B cell (primary cell): ENCODE measurements around the gene SH3TC1. TPM values are rescaled to one million over a fixed set of nuclear protein-coding genes. Genes with fewer than 3 reads are reported as not detected.

Source experiments
- ATAC-seq: fragments of 200-7000 bp; cut with Tn5 transposase; one replicate; pipeline ENCODE4 v1.10.0; 2021; ENCODE audit warnings: low read depth, mild to moderate bottlenecking, moderate number of reproducible peaks, moderate library complexity
- CTCF ChIA-PET: fragments of 350-600 bp; sonication (Branson Sonifier 250); formaldehyde crosslinking; loops from one replicate; lab custom pipeline; 2021; ENCODE audit warnings: antibody characterized with exemption, inconsistent platforms; lab: Charles Lee
- POLR2A ChIA-PET: fragments of 350-600 bp; sonication (Branson Sonifier 250); formaldehyde crosslinking; loops from one replicate; lab custom pipeline; 2021; ENCODE audit warnings: antibody characterized with exemption; lab: Charles Lee
- DNase-seq: peaks from one replicate; pipeline ENCODE4 v3.0.0; 2013
- H2AFZ ChIP-seq: 2 replicates; pipeline ENCODE4 v1.6.1; 2012; ENCODE audit warnings: mild to moderate bottlenecking, low read depth, low read length; ENCODE audit not compliant: insufficient read depth, poor library complexity, severe bottlenecking
- H3K27ac ChIP-seq, 2 donors: 1 replicate in 1 of 2; 2 replicates in 1 of 2; pipeline ENCODE4 v1.5.1; 2012 to 2013; ENCODE audit warnings: low read length in 2 of 2, mild to moderate bottlenecking in 2 of 2, moderate library complexity in 1 of 2
- H3K27me3 ChIP-seq, 4 experiments: fragments of 200-600 bp in 1 of 4; sonication (generic) in 1 of 4; replicated peaks in 1 of 4; 1 replicate in 2 of 4; 2 replicates in 2 of 4; pipeline versions ENCODE4 v1.6.1 to v1.7.0; 2013 to 2016; ENCODE audit warnings: low read length in 3 of 4, mild to moderate bottlenecking in 2 of 4, mixed read lengths in 1 of 4, moderate library complexity in 1 of 4; ENCODE audit not compliant: insufficient read depth in 4 of 4, control insufficient read depth in 3 of 4; ENCODE audit errors: control extremely low read depth in 1 of 4
- H3K36me3 ChIP-seq, 2 experiments: replicated peaks in 1 of 2; 1 replicate in 1 of 2; 2 replicates in 1 of 2; pipeline versions ENCODE4 v1.6.1 to v1.7.1; 2013; ENCODE audit warnings: low read length in 1 of 2; ENCODE audit not compliant: insufficient read depth in 2 of 2, control insufficient read depth in 1 of 2; ENCODE audit errors: control extremely low read depth in 1 of 2, extremely low read depth in 1 of 2
- H3K4me1 ChIP-seq, 2 donors: fragments of 200-600 bp in 1 of 2; sonication (generic) in 1 of 2; 1 replicate in 1 of 2; 2 replicates in 1 of 2; pipeline versions ENCODE4 v1.5.1 to v1.6.1; 2013 to 2017; ENCODE audit warnings: low read length in 2 of 2; ENCODE audit not compliant: control insufficient read depth in 2 of 2, insufficient read depth in 2 of 2
- H3K4me2 ChIP-seq: replicated peaks from 2 replicates; pipeline ENCODE3; 2012; ENCODE audit warnings: mild to moderate bottlenecking, low read depth, low read length; ENCODE audit not compliant: poor library complexity, severe bottlenecking
- H3K4me3 ChIP-seq, 5 experiments: fragments of 200-600 bp in 1 of 5; sonication (generic) in 1 of 5; 1 replicate in 3 of 5; 2 replicates in 2 of 5; pipeline versions ENCODE4 v1.5.1 to v1.7.0; 2011 to 2016; ENCODE audit warnings: low read length in 4 of 5, mild to moderate bottlenecking in 4 of 5, low read depth in 2 of 5, control low read depth in 1 of 5, moderate library complexity in 1 of 5; ENCODE audit not compliant: insufficient read depth in 1 of 5; ENCODE audit errors: control extremely low read depth in 1 of 5, extremely low read depth in 1 of 5
- H3K79me2 ChIP-seq: fragments of 200-600 bp; sonication (generic); one replicate; pipeline ENCODE4 v1.6.0; 2016; ENCODE audit warnings: low read length; ENCODE audit not compliant: control insufficient read depth, insufficient read depth
- H3K9ac ChIP-seq: fragments of 200-600 bp; sonication (generic); 2 replicates; pipeline ENCODE4 v1.6.1; 2017; ENCODE audit warnings: mild to moderate bottlenecking, low read length, moderate library complexity
- H3K9me3 ChIP-seq, 3 donors: one replicate each; pipeline versions ENCODE4 v1.6.1 to v1.7.1; 2013; ENCODE audit warnings: low read length in 2 of 3; ENCODE audit not compliant: control insufficient read depth in 2 of 3, insufficient read depth in 1 of 3; ENCODE audit errors: control extremely low read depth in 1 of 3
- H4K20me1 ChIP-seq: 2 replicates; pipeline ENCODE4 v1.6.0; 2012; ENCODE audit warnings: mild to moderate bottlenecking, low read length; ENCODE audit not compliant: insufficient read depth, control insufficient read depth, poor library complexity, severe bottlenecking
- H3K27ac Mint-ChIP-seq: one replicate; pipeline ENCODE4 v1.8.0; 2021; ENCODE audit warnings: mixed read lengths
- H3K27me3 Mint-ChIP-seq: one replicate; pipeline ENCODE4 v1.8.0; 2021; ENCODE audit warnings: mixed read lengths
- H3K4me1 Mint-ChIP-seq: one replicate; pipeline ENCODE4 v1.8.0; 2021; ENCODE audit warnings: mixed read lengths
- H3K4me3 Mint-ChIP-seq: one replicate; pipeline ENCODE4 v1.8.0; 2021; ENCODE audit warnings: mixed read lengths
- H3K9me3 Mint-ChIP-seq: one replicate; pipeline ENCODE4 v1.8.0; 2022; ENCODE audit warnings: mixed read lengths; ENCODE audit not compliant: insufficient read depth
- EZH2 ChIP-seq: IDR thresholded peaks from 2 replicates; pipeline ENCODE4 v1.6.1; 2012; ENCODE audit warnings: borderline replicate concordance, low read depth, mild to moderate bottlenecking, moderate library complexity, low read length; ENCODE audit not compliant: insufficient read depth, poor library complexity, severe bottlenecking
- WGBS: methylation state at CpG from one replicate; pipeline ENCODE4 v1.1.5; 2013; ENCODE audit warnings: missing lambda C conversion rate; ENCODE audit not compliant: insufficient coverage; 5-methylcytosine and 5-hydroxymethylcytosine counted together
- intact Hi-C: fragments of 100-400 bp; cut with micrococcal nuclease; formaldehyde crosslinking; loops from one replicate; pipeline ENCODE4 v1.10.0; 2022
- polyA plus RNA-seq: library from polyadenylated mRNA; depleted of rRNA; stranded (reverse); fragments of >200 nt; gene quantifications from 2 replicates; pipeline ENCODE4 v1.2.3, GENCODE V29; 2012
- total RNA-seq, 2 donors: library from RNA; stranded (reverse); fragments of 120-200 nt in 1 of 2; gene quantifications; 1 replicate in 1 of 2; 2 replicates in 1 of 2; pipeline versions ENCODE4 v1.2.3 to v1.2.4, GENCODE V29; 2013 to 2022
- TF ChIP-seq, protein P1 (sequence below): fragments of 200-600 bp; IDR thresholded peaks from one replicate; pipeline ENCODE4 v1.8.0; 2022; ENCODE audit warnings: antibody characterized with exemption, mild to moderate bottlenecking

SH3TC1 gene
- total and polyA plus RNA-seq, 2 donors (not counting 1 experiment from before 2014, with no cell fraction given) = 63.8 to 388 TPM

DNA sequence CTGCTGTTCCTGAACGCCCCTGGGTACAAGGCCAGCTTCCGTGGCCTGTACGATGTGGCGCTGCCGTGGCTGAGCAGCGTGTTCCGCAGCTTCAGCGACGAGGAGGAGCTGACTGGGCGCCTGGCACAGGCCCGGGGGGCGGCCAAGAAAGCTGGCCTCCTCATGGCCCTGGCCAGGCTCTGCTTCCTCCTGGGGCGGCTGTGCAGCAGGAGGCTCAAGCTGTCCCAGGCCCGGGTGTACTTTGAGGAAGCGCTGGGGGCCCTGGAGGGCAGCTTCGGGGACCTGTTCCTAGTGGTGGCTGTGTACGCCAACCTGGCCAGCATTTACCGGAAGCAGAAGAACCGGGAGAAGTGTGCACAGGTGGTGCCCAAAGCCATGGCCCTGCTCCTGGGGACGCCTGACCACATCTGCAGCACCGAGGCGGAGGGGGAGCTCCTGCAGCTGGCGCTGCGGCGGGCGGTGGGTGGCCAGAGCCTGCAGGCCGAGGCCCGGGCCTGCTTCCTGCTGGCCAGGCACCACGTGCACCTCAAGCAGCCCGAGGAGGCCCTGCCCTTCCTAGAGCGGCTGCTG lies 28.2 kb downstream of the SH3TC1 start:
- POLR2A ChIA-PET = interaction anchor here (1.5 to 5.3 kb wide), 2 partner anchors 15 to 26 kb away, joined by 4 to 50 read pairs; partner anchors contain the start of gene SH3TC1
- H3K27me3 Mint-ChIP-seq = no peaks in the 10 kb centered on the region
- H3K4me2 ChIP-seq = no peak overlapping the region
- intact Hi-C loops = loop anchor here (5.0 kb wide), 1 partner anchor 35 kb away; no protein-coding TSS in a partner anchor
- no peak overlapping the region for H3K27ac Mint-ChIP-seq
- CTCF ChIA-PET = interaction anchor here (2.3 to 5.5 kb wide), 2 partner anchors 16 to 51 kb away, joined by 11 to 35 read pairs; no protein-coding TSS in a partner anchor
- H2AFZ ChIP-seq = no peak overlapping the region
- peaks cover 7 to 68% of the 10 kb centered on the region in 2 experiments for H3K36me3 ChIP-seq
- H4K20me1 ChIP-seq = peaks cover 62% of the 10 kb centered on the region
- DNase-seq (no peak), ATAC-seq (no peak)
- H3K4me3 ChIP-seq = no peak overlapping the region
- no peak overlapping the region for H3K27ac ChIP-seq
- peaks cover 17 to 41% of the 10 kb centered on the region in 2 donors for H3K4me1 ChIP-seq
- no peak overlapping the region for H3K4me3 Mint-ChIP-seq
- peaks cover 37% of the 10 kb centered on the region for H3K4me1 Mint-ChIP-seq
- TF ChIP-seq, protein P1, sequence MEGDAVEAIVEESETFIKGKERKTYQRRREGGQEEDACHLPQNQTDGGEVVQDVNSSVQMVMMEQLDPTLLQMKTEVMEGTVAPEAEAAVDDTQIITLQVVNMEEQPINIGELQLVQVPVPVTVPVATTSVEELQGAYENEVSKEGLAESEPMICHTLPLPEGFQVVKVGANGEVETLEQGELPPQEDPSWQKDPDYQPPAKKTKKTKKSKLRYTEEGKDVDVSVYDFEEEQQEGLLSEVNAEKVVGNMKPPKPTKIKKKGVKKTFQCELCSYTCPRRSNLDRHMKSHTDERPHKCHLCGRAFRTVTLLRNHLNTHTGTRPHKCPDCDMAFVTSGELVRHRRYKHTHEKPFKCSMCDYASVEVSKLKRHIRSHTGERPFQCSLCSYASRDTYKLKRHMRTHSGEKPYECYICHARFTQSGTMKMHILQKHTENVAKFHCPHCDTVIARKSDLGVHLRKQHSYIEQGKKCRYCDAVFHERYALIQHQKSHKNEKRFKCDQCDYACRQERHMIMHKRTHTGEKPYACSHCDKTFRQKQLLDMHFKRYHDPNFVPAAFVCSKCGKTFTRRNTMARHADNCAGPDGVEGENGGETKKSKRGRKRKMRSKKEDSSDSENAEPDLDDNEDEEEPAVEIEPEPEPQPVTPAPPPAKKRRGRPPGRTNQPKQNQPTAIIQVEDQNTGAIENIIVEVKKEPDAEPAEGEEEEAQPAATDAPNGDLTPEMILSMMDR = no peak
- no peaks in the 10 kb centered on the region for H3K9me3 ChIP-seq
- H3K9ac ChIP-seq = no peak overlapping the region
- no peaks in the 10 kb centered on the region for H3K9me3 Mint-ChIP-seq
- 52% methylated on average over 31 of the region's 31 CpGs for WGBS
- H3K27me3 ChIP-seq = no peaks in the 10 kb centered on the region
- H3K79me2 ChIP-seq = peaks cover 4% of the 10 kb centered on the region

DNA sequence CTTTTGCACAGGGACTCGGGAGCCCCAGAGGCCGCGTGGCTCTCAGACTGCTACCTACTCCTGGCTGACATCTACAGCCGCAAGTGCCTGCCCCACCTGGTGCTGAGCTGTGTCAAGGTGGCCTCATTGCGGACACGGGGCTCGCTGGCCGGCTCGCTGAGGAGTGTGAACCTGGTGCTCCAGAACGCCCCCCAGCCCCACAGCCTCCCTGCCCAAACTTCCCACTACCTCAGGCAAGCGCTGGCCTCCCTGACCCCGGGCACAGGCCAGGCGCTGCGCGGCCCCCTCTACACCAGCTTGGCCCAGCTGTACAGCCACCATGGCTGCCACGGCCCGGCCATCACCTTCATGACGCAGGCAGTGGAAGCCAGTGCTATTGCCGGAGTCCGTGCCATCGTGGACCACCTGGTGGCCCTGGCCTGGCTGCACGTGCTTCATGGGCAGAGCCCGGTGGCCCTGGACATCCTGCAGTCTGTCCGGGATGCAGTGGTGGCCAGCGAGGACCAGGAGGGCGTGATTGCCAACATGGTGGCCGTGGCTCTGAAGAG lies 28.8 kb downstream of the SH3TC1 start:
- Mint-ChIP-seq H3K27ac (no peak overlapping the region), H3K4me3 (no peak overlapping the region), H3K9me3 (no peaks in the 10 kb centered on the region), H3K4me1 (peaks cover 39% of the 10 kb centered on the region), H3K27me3 (no peaks in the 10 kb centered on the region)
- intact Hi-C loops = loop anchor here (2.0 to 5.0 kb wide), 4 partner anchors 27 to 69 kb away; partner anchors contain the start of gene ABLIM2
- peaks cover 7 to 69% of the 10 kb centered on the region in 2 experiments for H3K36me3 ChIP-seq
- H3K9ac ChIP-seq = no peak overlapping the region
- peaks cover 17 to 41% of the 10 kb centered on the region in 2 donors for H3K4me1 ChIP-seq
- H2AFZ ChIP-seq = no peak overlapping the region
- H3K4me3 ChIP-seq = no peak overlapping the region
- ChIA-PET CTCF (interaction anchor here (0.5 to 5.5 kb wide), 5 partner anchors 14 to 51 kb away, joined by 3 to 35 read pairs (median 14); partner anchors contain the start of gene SH3TC1), POLR2A (interaction anchor here (1.2 to 5.3 kb wide), 3 partner anchors 14 to 68 kb away, joined by 3 to 50 read pairs (median 4); partner anchors contain the start of gene SH3TC1)
- peaks cover 9% of the 10 kb centered on the region for H3K79me2 ChIP-seq
- H4K20me1 ChIP-seq = peaks cover 67% of the 10 kb centered on the region
- H3K4me2 ChIP-seq = peak overlapping the region; percentile 63
- 89% methylated on average over 27 of the region's 27 CpGs for WGBS
- H3K9me3 ChIP-seq = no peaks in the 10 kb centered on the region
- TF ChIP-seq, protein P1 = no peak
- TF ChIP-seq EZH2 = no peak
- no peak for ATAC-seq
- DNase-seq = no peak
- peak overlapping the region; percentile 7 to 73 for H3K27ac ChIP-seq
- H3K27me3 ChIP-seq = no peaks in the 10 kb centered on the region
